Measurements from ENCODE around the gene LCE7A. TPM values are rescaled to one million over a fixed set of nuclear protein-coding genes. Genes with fewer than 3 reads are reported as not detected.

The LCE7A gene
- total RNA-seq = not detected

GRCh38 chr1:152859696-152860095 lies at the start of gene LCE7A:
TSS of gene LCE7A (plus strand) at chr1:152859996. CDS start at chr1:152860698, 702 bp downstream.
- H3K4me1 ChIP-seq = peaks cover 8 to 27% (median 11%) of the 10 kb centered on the region in 3 donors
- no peak for ATAC-seq
- 81% methylated on average over 3 of the region's 3 CpGs; no CpG with 5 or more reads in 1 of the 2 donors for WGBS, 2 donors (ENCODE audit: low coverage in 1 of 2)
- H3K9me3 ChIP-seq = no peaks in the 10 kb centered on the region
- TF ChIP-seq POLR2AphosphoS5 (IDR thresholded peaks at IDR 0.05) (no peak), EP300 (IDR thresholded peaks at IDR 0.05) (no peak), POLR2A (IDR thresholded peaks at IDR 0.05) (no peak)
- TF ChIP-seq, protein P1, sequence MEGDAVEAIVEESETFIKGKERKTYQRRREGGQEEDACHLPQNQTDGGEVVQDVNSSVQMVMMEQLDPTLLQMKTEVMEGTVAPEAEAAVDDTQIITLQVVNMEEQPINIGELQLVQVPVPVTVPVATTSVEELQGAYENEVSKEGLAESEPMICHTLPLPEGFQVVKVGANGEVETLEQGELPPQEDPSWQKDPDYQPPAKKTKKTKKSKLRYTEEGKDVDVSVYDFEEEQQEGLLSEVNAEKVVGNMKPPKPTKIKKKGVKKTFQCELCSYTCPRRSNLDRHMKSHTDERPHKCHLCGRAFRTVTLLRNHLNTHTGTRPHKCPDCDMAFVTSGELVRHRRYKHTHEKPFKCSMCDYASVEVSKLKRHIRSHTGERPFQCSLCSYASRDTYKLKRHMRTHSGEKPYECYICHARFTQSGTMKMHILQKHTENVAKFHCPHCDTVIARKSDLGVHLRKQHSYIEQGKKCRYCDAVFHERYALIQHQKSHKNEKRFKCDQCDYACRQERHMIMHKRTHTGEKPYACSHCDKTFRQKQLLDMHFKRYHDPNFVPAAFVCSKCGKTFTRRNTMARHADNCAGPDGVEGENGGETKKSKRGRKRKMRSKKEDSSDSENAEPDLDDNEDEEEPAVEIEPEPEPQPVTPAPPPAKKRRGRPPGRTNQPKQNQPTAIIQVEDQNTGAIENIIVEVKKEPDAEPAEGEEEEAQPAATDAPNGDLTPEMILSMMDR (IDR thresholded peaks at IDR 0.05) = no peak
- H3K4me3 ChIP-seq = no peak within 1 kb of the TSS
- no peaks in the 10 kb centered on the region for H3K36me3 ChIP-seq
- H3K27ac ChIP-seq = no peak within 1 kb of the TSS
- H3K27me3 ChIP-seq = no peaks in the 10 kb centered on the region

- 80% methylated on average over 1 of the region's 2 CpGs; no CpG with 5 or more reads in 1 of the 2 donors for WGBS, 2 donors (ENCODE audit: low coverage in 1 of 2)
Measured at GRCh38 chr1:152811050-152811449, 48.7 kb upstream of the LCE7A start.

DNA sequence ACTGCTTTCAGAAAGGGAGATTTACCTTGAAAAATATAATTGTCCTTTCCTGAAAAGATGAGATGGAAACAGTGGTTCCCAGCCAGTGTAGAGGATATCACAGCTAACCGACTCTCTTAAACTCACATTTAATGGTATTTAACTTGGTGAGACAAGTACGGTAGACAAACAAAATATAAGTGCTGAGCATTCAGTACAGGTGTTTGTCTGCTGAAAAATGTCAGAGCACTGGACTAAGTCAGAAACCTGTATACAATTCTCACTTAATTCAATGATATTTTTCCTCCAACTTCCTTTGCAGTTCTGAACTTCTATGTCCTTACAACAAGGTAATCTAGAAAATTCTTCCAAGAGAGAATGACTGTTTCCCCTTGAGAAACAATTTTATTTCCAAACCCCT lies 48.1 kb upstream of the LCE7A start, which contains the start of gene LCE1B:
TSS of gene LCE1B (plus strand) at position 301 of the 400 bp plus-strand sequence. CDS start 476 bp downstream, outside the sequence.
- no peaks in the 10 kb centered on the region for H3K9me3 ChIP-seq
- H3K4me1 ChIP-seq = no peaks in the 10 kb centered on the region
- ATAC-seq = no peak
- H3K27me3 ChIP-seq = no peaks in the 10 kb centered on the region
- H3K36me3 ChIP-seq = no peaks in the 10 kb centered on the region
- H3K27ac ChIP-seq = no peak within 1 kb of the TSS
- WGBS, 2 donors (ENCODE audit: low coverage in 1 of 2) = 73 to 81% methylated on average over 2 of the region's 2 CpGs
- H3K4me3 ChIP-seq = no peak within 1 kb of the TSS
- no peak for TF ChIP-seq EP300 (IDR thresholded peaks at IDR 0.05)

More at GRCh38 chr1:152811050-152811449, 48.7 kb upstream of the LCE7A start:
- Histone ChIP-seq H3K4me3 (no peak overlapping the region), H3K27ac (no peak overlapping the region), H3K4me1 (no peaks in the 10 kb centered on the region), H3K36me3 (no peaks in the 10 kb centered on the region), H3K27me3 (no peaks in the 10 kb centered on the region), H3K9me3 (no peaks in the 10 kb centered on the region)
- no peak for TF ChIP-seq POLR2A (IDR thresholded peaks at IDR 0.05)
- TF ChIP-seq, protein P1 (IDR thresholded peaks at IDR 0.05) = no peak
- TF ChIP-seq POLR2AphosphoS5 (IDR thresholded peaks at IDR 0.05) = no peak
- no peak for TF ChIP-seq EP300 (IDR thresholded peaks at IDR 0.05)
- no peak for ATAC-seq

DNA sequence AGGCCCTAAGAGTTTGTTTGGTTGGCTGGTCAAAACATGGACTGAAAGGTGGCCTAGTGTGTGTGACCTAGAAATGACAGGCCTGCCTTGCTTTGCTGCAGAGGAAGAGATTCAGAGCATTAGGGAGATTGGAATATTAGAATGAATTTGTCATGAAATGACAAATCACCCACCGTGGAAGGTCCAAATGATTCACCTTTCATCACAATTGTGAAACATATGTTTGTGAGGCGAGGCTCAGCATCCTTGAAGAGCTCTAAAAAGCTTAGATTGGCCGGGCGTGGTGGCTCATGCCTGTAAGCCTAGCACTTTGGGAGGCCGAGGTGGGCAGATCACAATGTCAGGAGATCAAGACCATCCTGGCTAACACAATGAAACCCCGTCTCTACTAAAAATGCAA lies 42.5 kb upstream of the LCE7A start:
- Histone ChIP-seq H3K27ac (no peak overlapping the region), H3K36me3 (no peaks in the 10 kb centered on the region), H3K27me3 (no peaks in the 10 kb centered on the region), H3K4me1 (no peaks in the 10 kb centered on the region), H3K9me3 (no peaks in the 10 kb centered on the region), H3K4me3 (no peak overlapping the region)
- ATAC-seq = no peak
- TF ChIP-seq, protein P1 (IDR thresholded peaks at IDR 0.05) = no peak
- no peak for TF ChIP-seq POLR2A (IDR thresholded peaks at IDR 0.05)
- TF ChIP-seq EP300 (IDR thresholded peaks at IDR 0.05) = no peak
- TF ChIP-seq POLR2AphosphoS5 (IDR thresholded peaks at IDR 0.05) = no peak
- 86 to 92% methylated on average over 2 to 6 of the region's 6 CpGs for WGBS, 2 donors (ENCODE audit: low coverage in 1 of 2)

DNA sequence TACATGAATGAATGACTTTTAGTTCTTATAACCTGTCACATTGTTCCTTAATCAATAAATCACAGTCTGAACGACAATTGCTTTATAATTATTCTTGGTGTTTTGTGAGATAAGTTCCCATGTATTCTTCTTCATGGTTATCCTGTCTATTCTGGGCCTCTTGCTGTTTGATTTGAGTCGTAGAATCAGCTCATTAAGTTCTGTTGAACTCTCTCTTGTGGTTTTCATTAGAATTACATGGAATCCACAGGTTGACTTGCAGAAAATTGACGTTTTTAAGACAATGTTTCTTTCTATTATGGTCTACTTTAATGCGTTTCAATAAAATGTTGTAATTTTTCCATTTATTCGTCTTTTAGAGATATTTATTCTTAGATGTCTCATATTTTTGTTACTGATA lies 36.5 kb upstream of the LCE7A start:
- Histone ChIP-seq H3K9me3 (no peaks in the 10 kb centered on the region), H3K36me3 (no peaks in the 10 kb centered on the region), H3K27ac (no peak overlapping the region), H3K4me3 (no peak overlapping the region), H3K4me1 (no peaks in the 10 kb centered on the region), H3K27me3 (no peaks in the 10 kb centered on the region)
- ATAC-seq = no peak
- WGBS, 2 donors (ENCODE audit: low coverage in 1 of 2) = 44 to 53% methylated on average over 4 to 5 of the region's 5 CpGs
- TF ChIP-seq POLR2A (IDR thresholded peaks at IDR 0.05) (no peak), EP300 (IDR thresholded peaks at IDR 0.05) (no peak), POLR2AphosphoS5 (IDR thresholded peaks at IDR 0.05) (no peak)
- TF ChIP-seq, protein P1 (IDR thresholded peaks at IDR 0.05) = no peak
